Measurements from ENCODE around the gene FAM78A.
A peak's percentile ranks its signal among the peaks of the same experiment; 100 is the strongest.

Gene FAM78A

GRCh38 chr9:131302244-131303075, 26.1 kb upstream of the FAM78A start:
- Histone ChIP-seq H3K27me3 (ENCODE audit: control insufficient read depth in 3 of 3, insufficient read depth in 3 of 3, low read depth in 1 of 3, low read length in 3 of 3) (no peaks in the 10 kb centered on the region), H4K8ac (ENCODE audit: low read depth, low read length) (no peak overlapping the region), H3K4me1 (ENCODE audit: control insufficient read depth in 2 of 2, insufficient read depth in 1 of 2, low read depth in 1 of 2, low read length in 2 of 2) (peaks cover 0 to 5% of the 10 kb centered on the region in 2 donors), H2AK5ac (ENCODE audit: low read depth, low read length) (peak overlapping the region; percentile 63), H2BK120ac (ENCODE audit: low read depth, low read length) (peak overlapping the region; percentile 1), H3K9ac (ENCODE audit: low read depth, low read length, poor library complexity) (no peak overlapping the region), H2BK12ac (ENCODE audit: low read length) (peak overlapping the region; percentile 41), H3K27ac (replicated peaks; ENCODE audit: low read length) (no peak overlapping the region), H2BK5ac (ENCODE audit: low read length) (peak overlapping the region; percentile 24), H2AFZ (ENCODE audit: low read length) (no peak overlapping the region), H3K79me1 (ENCODE audit: low read depth, low read length) (no peaks in the 10 kb centered on the region), H2BK15ac (ENCODE audit: low read length) (peak overlapping the region; percentile 85), H3K23ac (ENCODE audit: low read depth, low read length, poor library complexity) (peak overlapping the region; percentile 3), H3K14ac (ENCODE audit: low read length) (peak overlapping the region; percentile 82), H3K9me3 (replicated peaks in 1 of 2; ENCODE audit: control insufficient read depth in 2 of 2, insufficient read depth in 1 of 2, low read depth in 1 of 2, low read length in 2 of 2) (no peaks in the 10 kb centered on the region), H3K4me2 (ENCODE audit: insufficient read depth, low read length, poor library complexity, severe bottlenecking) (no peak overlapping the region), H3K18ac (ENCODE audit: low read length) (peak overlapping the region; percentile 76), H3K4ac (ENCODE audit: low read length) (no peak overlapping the region), H3K4me3 (ENCODE audit: low read length in 2 of 2) (no peak overlapping the region), H4K91ac (ENCODE audit: low read depth, low read length, poor library complexity) (no peak overlapping the region), H3K36me3 (replicated peaks in 1 of 2; ENCODE audit: control insufficient read depth in 2 of 2, insufficient read depth in 2 of 2, low read length in 2 of 2) (no peaks in the 10 kb centered on the region)
- WGBS, 2 donors (ENCODE audit: extremely low coverage in 2 of 2, insufficient read length in 2 of 2, insufficient replicate concordance in 1 of 2): no CpG with 5 or more reads among the region's 16 CpGs
- no peak for DNase-seq (ENCODE audit: low spot score)

- Histone ChIP-seq H3K27me3 (ENCODE audit: control insufficient read depth in 3 of 3, insufficient read depth in 3 of 3, low read depth in 1 of 3, low read length in 3 of 3) (no peaks in the 10 kb centered on the region), H3K4me2 (ENCODE audit: insufficient read depth, low read length, poor library complexity, severe bottlenecking) (no peak overlapping the region), H3K36me3 (replicated peaks in 1 of 2; ENCODE audit: control insufficient read depth in 2 of 2, insufficient read depth in 2 of 2, low read length in 2 of 2) (no peaks in the 10 kb centered on the region), H4K91ac (ENCODE audit: low read depth, low read length, poor library complexity) (no peak overlapping the region), H3K4me3 (ENCODE audit: low read length in 2 of 2) (no peak overlapping the region), H2BK12ac (ENCODE audit: low read length) (no peak overlapping the region), H3K4ac (ENCODE audit: low read length) (no peak overlapping the region), H3K79me1 (ENCODE audit: low read depth, low read length) (no peaks in the 10 kb centered on the region), H3K9me3 (replicated peaks in 1 of 2; ENCODE audit: control insufficient read depth in 2 of 2, insufficient read depth in 1 of 2, low read depth in 1 of 2, low read length in 2 of 2) (no peaks in the 10 kb centered on the region), H3K9ac (ENCODE audit: low read depth, low read length, poor library complexity) (no peak overlapping the region), H4K8ac (ENCODE audit: low read depth, low read length) (no peak overlapping the region), H3K27ac (replicated peaks; ENCODE audit: low read length) (no peak overlapping the region), H3K18ac (ENCODE audit: low read length) (no peak overlapping the region), H2AK5ac (ENCODE audit: low read depth, low read length) (no peak overlapping the region), H2BK5ac (ENCODE audit: low read length) (no peak overlapping the region), H3K4me1 (ENCODE audit: control insufficient read depth in 2 of 2, insufficient read depth in 1 of 2, low read depth in 1 of 2, low read length in 2 of 2) (peaks cover 2 to 7% of the 10 kb centered on the region in 2 donors), H3K14ac (ENCODE audit: low read length) (no peak overlapping the region), H2BK120ac (ENCODE audit: low read depth, low read length) (no peak overlapping the region), H3K23ac (ENCODE audit: low read depth, low read length, poor library complexity) (no peak overlapping the region), H2AFZ (ENCODE audit: low read length) (no peak overlapping the region), H2BK15ac (ENCODE audit: low read length) (no peak overlapping the region)
- DNase-seq (ENCODE audit: low spot score): no peak
These were observed 24.1 kb upstream of the FAM78A start for GRCh38 chr9:131300444-131300843.

- Histone ChIP-seq H3K9ac (ENCODE audit: low read depth, low read length, poor library complexity) (no peak overlapping the region), H3K18ac (ENCODE audit: low read length) (no peak overlapping the region), H3K9me3 (replicated peaks in 1 of 2; ENCODE audit: control insufficient read depth in 2 of 2, insufficient read depth in 1 of 2, low read depth in 1 of 2, low read length in 2 of 2) (no peaks in the 10 kb centered on the region), H4K91ac (ENCODE audit: low read depth, low read length, poor library complexity) (no peak overlapping the region), H3K14ac (ENCODE audit: low read length) (no peak overlapping the region), H2BK120ac (ENCODE audit: low read depth, low read length) (no peak overlapping the region), H3K27me3 (ENCODE audit: control insufficient read depth in 3 of 3, insufficient read depth in 3 of 3, low read depth in 1 of 3, low read length in 3 of 3) (no peaks in the 10 kb centered on the region), H2AFZ (ENCODE audit: low read length) (no peak overlapping the region), H2BK12ac (ENCODE audit: low read length) (no peak overlapping the region), H2BK15ac (ENCODE audit: low read length) (no peak overlapping the region), H3K23ac (ENCODE audit: low read depth, low read length, poor library complexity) (no peak overlapping the region), H3K4me1 (ENCODE audit: control insufficient read depth in 2 of 2, insufficient read depth in 1 of 2, low read depth in 1 of 2, low read length in 2 of 2) (peaks cover 2 to 7% of the 10 kb centered on the region in 2 donors), H3K79me1 (ENCODE audit: low read depth, low read length) (no peaks in the 10 kb centered on the region), H3K4ac (ENCODE audit: low read length) (no peak overlapping the region), H3K27ac (replicated peaks; ENCODE audit: low read length) (no peak overlapping the region), H2BK5ac (ENCODE audit: low read length) (no peak overlapping the region), H3K4me3 (ENCODE audit: low read length in 2 of 2) (no peak overlapping the region), H3K36me3 (replicated peaks in 1 of 2; ENCODE audit: control insufficient read depth in 2 of 2, insufficient read depth in 2 of 2, low read length in 2 of 2) (no peaks in the 10 kb centered on the region), H2AK5ac (ENCODE audit: low read depth, low read length) (no peak overlapping the region), H4K8ac (ENCODE audit: low read depth, low read length) (no peak overlapping the region), H3K4me2 (ENCODE audit: insufficient read depth, low read length, poor library complexity, severe bottlenecking) (no peak overlapping the region)
- WGBS, 2 donors (ENCODE audit: extremely low coverage in 2 of 2, insufficient read length in 2 of 2, insufficient replicate concordance in 1 of 2): no CpG with 5 or more reads among the region's 5 CpGs
- DNase-seq (ENCODE audit: low spot score): no peak
These were observed 23.6 kb upstream of the FAM78A start for GRCh38 chr9:131299961-131300347.

- no peak overlapping the region for H2AK5ac ChIP-seq (ENCODE audit: low read depth, low read length)
- H3K4ac ChIP-seq (ENCODE audit: low read length): no peak overlapping the region
- H3K14ac ChIP-seq (ENCODE audit: low read length): no peak overlapping the region
- no peak overlapping the region for H2BK12ac ChIP-seq (ENCODE audit: low read length)
- H3K18ac ChIP-seq (ENCODE audit: low read length): no peak overlapping the region
- H3K9ac ChIP-seq (ENCODE audit: low read depth, low read length, poor library complexity): no peak overlapping the region
- no peak overlapping the region for H3K4me2 ChIP-seq (ENCODE audit: insufficient read depth, low read length, poor library complexity, severe bottlenecking)
- peaks cover 2 to 6% of the 10 kb centered on the region in 2 donors for H3K4me1 ChIP-seq (ENCODE audit: control insufficient read depth in 2 of 2, insufficient read depth in 1 of 2, low read depth in 1 of 2, low read length in 2 of 2)
- no peak overlapping the region for H2BK5ac ChIP-seq (ENCODE audit: low read length)
- H2BK15ac ChIP-seq (ENCODE audit: low read length): no peak overlapping the region
- H3K23ac ChIP-seq (ENCODE audit: low read depth, low read length, poor library complexity): no peak overlapping the region
- no peak overlapping the region for H3K27ac ChIP-seq (replicated peaks; ENCODE audit: low read length)
- no peak overlapping the region for H4K91ac ChIP-seq (ENCODE audit: low read depth, low read length, poor library complexity)
- no peaks in the 10 kb centered on the region for H3K36me3 ChIP-seq (replicated peaks in 1 of 2; ENCODE audit: control insufficient read depth in 2 of 2, insufficient read depth in 2 of 2, low read length in 2 of 2)
- H2AFZ ChIP-seq (ENCODE audit: low read length): no peak overlapping the region
- H3K27me3 ChIP-seq (ENCODE audit: control insufficient read depth in 3 of 3, insufficient read depth in 3 of 3, low read depth in 1 of 3, low read length in 3 of 3): no peaks in the 10 kb centered on the region
- H3K79me1 ChIP-seq (ENCODE audit: low read depth, low read length): no peaks in the 10 kb centered on the region
- no CpG with 5 or more reads among the region's 22 CpGs for WGBS, 2 donors (ENCODE audit: extremely low coverage in 2 of 2, insufficient read length in 2 of 2, insufficient replicate concordance in 1 of 2)
- no peaks in the 10 kb centered on the region for H3K9me3 ChIP-seq (replicated peaks in 1 of 2; ENCODE audit: control insufficient read depth in 2 of 2, insufficient read depth in 1 of 2, low read depth in 1 of 2, low read length in 2 of 2)
- no peak overlapping the region for H3K4me3 ChIP-seq (ENCODE audit: low read length in 2 of 2)
- no peak overlapping the region for H2BK120ac ChIP-seq (ENCODE audit: low read depth, low read length)
- DNase-seq (ENCODE audit: low spot score): no peak
- H4K8ac ChIP-seq (ENCODE audit: low read depth, low read length): no peak overlapping the region
These were observed 23.1 kb upstream of the FAM78A start for GRCh38 chr9:131299346-131299960.

All from neuronal stem cell (in vitro differentiated cells).